Lower leg skin (tissue), 3 donors: Measurements from ENCODE around the gene GDPD1.

Experiments used
- POLR2A ChIP-seq, 2 donors: fragments of 450-650 bp; IDR thresholded peaks; one replicate each; pipeline ENCODE4 v1.6.1; 2016 to 2017; ENCODE audit warnings: antibody characterized with exemption in 2 of 2, mild to moderate bottlenecking in 1 of 2, moderate library complexity in 1 of 2
- TF ChIP-seq, protein P1 (sequence below), 3 donors: fragments of 450-650 bp; IDR thresholded peaks; one replicate each; pipeline ENCODE4 v1.5.1; 2016; ENCODE audit warnings: antibody characterized with exemption in 3 of 3, mild to moderate bottlenecking in 3 of 3, moderate library complexity in 2 of 3

DNA sequence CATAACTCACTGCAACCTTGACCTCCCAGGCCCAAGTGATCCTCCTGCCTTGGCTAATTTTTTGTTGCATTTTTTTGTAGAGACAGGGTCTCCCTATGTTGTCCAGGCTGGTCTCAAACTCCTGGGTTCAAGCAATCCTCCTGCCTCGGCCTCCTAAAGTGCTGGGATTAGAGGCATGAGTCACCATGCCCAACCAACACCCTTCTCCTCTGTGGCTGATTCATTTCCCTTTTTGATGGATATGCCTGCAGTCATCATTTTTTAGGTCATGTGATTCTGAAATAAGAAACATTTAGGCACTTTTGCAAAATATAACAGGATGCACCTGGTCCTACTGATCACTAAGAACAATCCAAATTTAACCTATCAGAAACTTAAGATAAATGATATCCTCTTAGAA is 67.1 kb downstream of the GDPD1 start:
- TF ChIP-seq, protein P1, sequence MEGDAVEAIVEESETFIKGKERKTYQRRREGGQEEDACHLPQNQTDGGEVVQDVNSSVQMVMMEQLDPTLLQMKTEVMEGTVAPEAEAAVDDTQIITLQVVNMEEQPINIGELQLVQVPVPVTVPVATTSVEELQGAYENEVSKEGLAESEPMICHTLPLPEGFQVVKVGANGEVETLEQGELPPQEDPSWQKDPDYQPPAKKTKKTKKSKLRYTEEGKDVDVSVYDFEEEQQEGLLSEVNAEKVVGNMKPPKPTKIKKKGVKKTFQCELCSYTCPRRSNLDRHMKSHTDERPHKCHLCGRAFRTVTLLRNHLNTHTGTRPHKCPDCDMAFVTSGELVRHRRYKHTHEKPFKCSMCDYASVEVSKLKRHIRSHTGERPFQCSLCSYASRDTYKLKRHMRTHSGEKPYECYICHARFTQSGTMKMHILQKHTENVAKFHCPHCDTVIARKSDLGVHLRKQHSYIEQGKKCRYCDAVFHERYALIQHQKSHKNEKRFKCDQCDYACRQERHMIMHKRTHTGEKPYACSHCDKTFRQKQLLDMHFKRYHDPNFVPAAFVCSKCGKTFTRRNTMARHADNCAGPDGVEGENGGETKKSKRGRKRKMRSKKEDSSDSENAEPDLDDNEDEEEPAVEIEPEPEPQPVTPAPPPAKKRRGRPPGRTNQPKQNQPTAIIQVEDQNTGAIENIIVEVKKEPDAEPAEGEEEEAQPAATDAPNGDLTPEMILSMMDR (IDR thresholded peaks at IDR 0.05), result no peak
- TF ChIP-seq POLR2A (IDR thresholded peaks at IDR 0.05), result no peak
